GM12878 (cell line): ENCODE data around the gene ITGA5.

ENCODE experiments used
- ELK1 ChIP-seq: IDR thresholded peaks from 2 replicates; pipeline ENCODE4 v1.6.1; 2012; ENCODE audit warnings: low read depth, low read length, improper control_type of control experiment
- EZH2 ChIP-seq: IDR thresholded peaks from 2 replicates; pipeline ENCODE4 v1.6.1; 2012; ENCODE audit warnings: low read depth, mild to moderate bottlenecking, control low read depth, inconsistent platforms, low read length, borderline replicate concordance; ENCODE audit not compliant: control insufficient read depth
- FOXK2 ChIP-seq: fragments of 450-650 bp; IDR thresholded peaks from 2 replicates; pipeline ENCODE4 v1.6.1; 2017; ENCODE audit warnings: mild to moderate bottlenecking, moderate library complexity
- GABPA ChIP-seq: IDR thresholded peaks from 2 replicates; pipeline ENCODE4 v1.6.1; 2014; ENCODE audit warnings: antibody characterized with exemption, low read depth, mild to moderate bottlenecking, inconsistent platforms
- HDGF ChIP-seq: fragments of 450-650 bp; IDR thresholded peaks from 2 replicates; pipeline ENCODE4 v1.6.1; 2016; ENCODE audit warnings: antibody characterized with exemption
- MYC ChIP-seq: IDR thresholded peaks from 2 replicates; pipeline ENCODE4 v1.6.1; 2011; ENCODE audit warnings: mild to moderate bottlenecking, low read length, moderate library complexity, inconsistent platforms; ENCODE audit not compliant: insufficient read depth, insufficient replicate concordance, insufficient read length, severe bottlenecking
- NR2C2 ChIP-seq: IDR thresholded peaks from 2 replicates; pipeline ENCODE4 v1.6.1; 2011; ENCODE audit warnings: borderline replicate concordance, low read depth; ENCODE audit not compliant: control insufficient read depth, insufficient read length
- NRF1 ChIP-seq: conservative IDR thresholded peaks from 2 replicates; pipeline ENCODE4 v1.6.1; 2011; ENCODE audit warnings: mild to moderate bottlenecking, low read depth, low read length, improper control_type of control experiment
- POLR2A ChIP-seq: IDR thresholded peaks from 2 replicates; pipeline ENCODE4 v1.6.1; 2011; ENCODE audit warnings: low read depth, mild to moderate bottlenecking, low read length
- SMAD5 ChIP-seq: IDR thresholded peaks from 2 replicates; pipeline ENCODE4 v1.6.1; 2016; ENCODE audit warnings: antibody characterized with exemption, low read depth
- TCF12 ChIP-seq: IDR thresholded peaks from 2 replicates; pipeline ENCODE4 v1.6.1; 2011; ENCODE audit warnings: low read depth, mild to moderate bottlenecking, low read length
- TF ChIP-seq, protein P1 (sequence below), 3 experiments: IDR thresholded peaks in 2 of 3; conservative IDR thresholded peaks in 1 of 3; 2 replicates each; pipeline ENCODE4 v1.5.1; 2011; ENCODE audit warnings: low read depth in 3 of 3, low read length in 3 of 3, mild to moderate bottlenecking in 3 of 3, control low read depth in 2 of 3, moderate library complexity in 2 of 3, inconsistent platforms in 1 of 3, mixed read lengths in 1 of 3; ENCODE audit not compliant: control insufficient read depth in 2 of 3, insufficient read depth in 1 of 3; ENCODE audit errors: extremely low read depth in 1 of 3

DNA sequence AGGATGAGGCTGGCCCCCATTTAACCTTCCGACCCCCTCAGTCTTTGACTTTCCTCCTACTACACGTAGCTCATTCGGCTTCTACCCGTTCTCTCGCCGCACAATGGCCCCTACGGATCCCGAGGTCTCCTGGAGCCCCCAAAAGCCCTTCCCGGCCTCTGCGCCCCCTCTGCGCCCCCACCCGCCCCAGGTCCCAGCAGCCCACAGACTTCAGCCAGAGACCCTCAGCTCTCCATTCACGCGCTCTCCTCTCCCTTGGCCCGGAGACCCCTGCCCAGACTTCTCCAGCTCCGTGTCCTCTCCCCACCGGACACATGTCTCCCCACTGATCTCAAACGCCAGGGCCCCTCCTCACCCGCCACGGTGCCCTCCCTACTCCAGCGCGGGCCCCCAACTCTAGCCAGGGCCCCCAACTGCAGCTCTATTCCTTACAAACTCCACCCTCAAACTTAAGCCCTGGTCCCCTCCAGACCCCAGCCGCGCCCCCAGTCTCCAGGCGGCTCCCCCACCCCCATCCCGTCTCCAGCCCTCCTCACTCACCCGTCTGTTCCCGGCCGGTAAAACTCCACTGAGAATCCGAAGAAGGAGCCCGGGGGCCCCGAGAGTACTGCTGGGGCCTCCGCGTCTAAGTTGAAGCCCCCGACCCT is 502 bp downstream of the ITGA5 start:
- TF ChIP-seq EZH2 (no peak), NR2C2 (no peak), TCF12 (no peak), POLR2A (no peak), HDGF (no peak), FOXK2 (no peak), MYC (no peak), SMAD5 (no peak), GABPA (no peak), NRF1 (no peak), ELK1 (no peak)
- TF ChIP-seq, protein P1, sequence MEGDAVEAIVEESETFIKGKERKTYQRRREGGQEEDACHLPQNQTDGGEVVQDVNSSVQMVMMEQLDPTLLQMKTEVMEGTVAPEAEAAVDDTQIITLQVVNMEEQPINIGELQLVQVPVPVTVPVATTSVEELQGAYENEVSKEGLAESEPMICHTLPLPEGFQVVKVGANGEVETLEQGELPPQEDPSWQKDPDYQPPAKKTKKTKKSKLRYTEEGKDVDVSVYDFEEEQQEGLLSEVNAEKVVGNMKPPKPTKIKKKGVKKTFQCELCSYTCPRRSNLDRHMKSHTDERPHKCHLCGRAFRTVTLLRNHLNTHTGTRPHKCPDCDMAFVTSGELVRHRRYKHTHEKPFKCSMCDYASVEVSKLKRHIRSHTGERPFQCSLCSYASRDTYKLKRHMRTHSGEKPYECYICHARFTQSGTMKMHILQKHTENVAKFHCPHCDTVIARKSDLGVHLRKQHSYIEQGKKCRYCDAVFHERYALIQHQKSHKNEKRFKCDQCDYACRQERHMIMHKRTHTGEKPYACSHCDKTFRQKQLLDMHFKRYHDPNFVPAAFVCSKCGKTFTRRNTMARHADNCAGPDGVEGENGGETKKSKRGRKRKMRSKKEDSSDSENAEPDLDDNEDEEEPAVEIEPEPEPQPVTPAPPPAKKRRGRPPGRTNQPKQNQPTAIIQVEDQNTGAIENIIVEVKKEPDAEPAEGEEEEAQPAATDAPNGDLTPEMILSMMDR (IDR thresholded peaks at IDR 0.05 in 2 of 3, conservative IDR thresholded peaks at IDR 0.05 in 1 of 3; ENCODE audit: control insufficient read depth in 2 of 3, extremely low read depth in 1 of 3, insufficient read depth in 1 of 3, low read depth in 3 of 3, low read length in 3 of 3): no peak
